IPS-18a (cell line): Measurements from ENCODE around the gene RREB1.
"Not testable (repeated sequence)": the region's sequence is repeated elsewhere in the genome, so short reads cannot be mapped to it uniquely, and the experiment has no call there.

Experiments used
- H3K27ac ChIP-seq: one replicate; pipeline ENCODE4 v1.5.1; 2013; ENCODE audit warnings: low read length
- H3K27me3 ChIP-seq: one replicate; pipeline ENCODE4 v1.6.1; 2013; ENCODE audit warnings: mild to moderate bottlenecking, low read length; ENCODE audit not compliant: control insufficient read depth, insufficient read depth
- H3K36me3 ChIP-seq: one replicate; pipeline ENCODE4 v1.6.1; 2013; ENCODE audit warnings: low read depth, low read length; ENCODE audit not compliant: control insufficient read depth
- H3K4me1 ChIP-seq: one replicate; pipeline ENCODE4 v1.6.1; 2013; ENCODE audit warnings: low read depth, low read length; ENCODE audit not compliant: control insufficient read depth
- H3K4me3 ChIP-seq: one replicate; pipeline ENCODE4 v1.5.1; 2013; ENCODE audit warnings: low read length
- H3K9ac ChIP-seq: one replicate; pipeline ENCODE4 v1.6.1; 2013; ENCODE audit warnings: mild to moderate bottlenecking, low read length, moderate library complexity
- H3K9me3 ChIP-seq: one replicate; pipeline ENCODE4 v1.6.1; 2013; ENCODE audit warnings: low read depth, low read length; ENCODE audit not compliant: control insufficient read depth

The RREB1 gene

GRCh38 chr6:7268816-7269555, 161.2 kb downstream of the RREB1 start:
- no peaks in the 10 kb centered on the region for H3K4me1 ChIP-seq
- H3K9me3 ChIP-seq = no peaks in the 10 kb centered on the region
- no peaks in the 10 kb centered on the region for H3K27me3 ChIP-seq
- H3K4me3 ChIP-seq = no peak overlapping the region
- no peak overlapping the region for H3K27ac ChIP-seq
- H3K36me3 ChIP-seq = no peaks in the 10 kb centered on the region
- H3K9ac ChIP-seq = no peak overlapping the region

DNA sequence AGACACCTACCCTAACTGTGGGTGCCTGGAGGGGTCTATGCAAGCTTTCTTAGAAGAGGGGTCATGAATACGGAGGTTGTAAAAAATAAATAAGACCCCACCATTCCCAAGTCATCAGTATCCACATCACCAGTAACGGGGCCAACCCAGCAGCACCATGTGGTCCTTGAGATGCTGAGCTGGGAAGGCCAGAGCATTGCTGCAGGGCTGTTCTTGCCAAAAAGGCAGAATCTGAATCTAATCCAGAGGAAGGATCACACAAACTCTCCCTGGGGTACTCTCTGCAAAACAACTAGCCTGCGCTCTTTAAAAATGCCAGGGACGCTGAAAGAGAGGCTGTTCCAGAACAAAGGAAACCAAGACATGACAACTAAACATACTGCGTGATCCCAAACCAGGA, 162.1 kb downstream of the RREB1 start:
- Histone ChIP-seq H3K4me1 (no peaks in the 10 kb centered on the region), H3K4me3 (no peak overlapping the region)

GRCh38 chr6:7270320-7271204, 162.8 kb downstream of the RREB1 start:
- H3K9ac ChIP-seq = no peak overlapping the region
- no peaks in the 10 kb centered on the region for H3K4me1 ChIP-seq
- no peak overlapping the region for H3K4me3 ChIP-seq
- no peaks in the 10 kb centered on the region for H3K27me3 ChIP-seq
- no peaks in the 10 kb centered on the region for H3K36me3 ChIP-seq
- H3K27ac ChIP-seq = no peak overlapping the region
- H3K9me3 ChIP-seq = no peaks in the 10 kb centered on the region

More for the DNA sequence above, 162.1 kb downstream of the RREB1 start:
- Histone ChIP-seq H3K9me3 (no peaks in the 10 kb centered on the region), H3K27me3 (no peaks in the 10 kb centered on the region), H3K36me3 (no peaks in the 10 kb centered on the region), H3K27ac (no peak overlapping the region), H3K9ac (no peak overlapping the region)

GRCh38 chr6:7271205-7271534, 163.4 kb downstream of the RREB1 start:
- Histone ChIP-seq H3K36me3 (no peaks in the 10 kb centered on the region), H3K9ac (no peak overlapping the region), H3K4me3 (no peak overlapping the region), H3K9me3 (no peaks in the 10 kb centered on the region), H3K4me1 (no peaks in the 10 kb centered on the region), H3K27ac (no peak overlapping the region), H3K27me3 (no peaks in the 10 kb centered on the region)

DNA sequence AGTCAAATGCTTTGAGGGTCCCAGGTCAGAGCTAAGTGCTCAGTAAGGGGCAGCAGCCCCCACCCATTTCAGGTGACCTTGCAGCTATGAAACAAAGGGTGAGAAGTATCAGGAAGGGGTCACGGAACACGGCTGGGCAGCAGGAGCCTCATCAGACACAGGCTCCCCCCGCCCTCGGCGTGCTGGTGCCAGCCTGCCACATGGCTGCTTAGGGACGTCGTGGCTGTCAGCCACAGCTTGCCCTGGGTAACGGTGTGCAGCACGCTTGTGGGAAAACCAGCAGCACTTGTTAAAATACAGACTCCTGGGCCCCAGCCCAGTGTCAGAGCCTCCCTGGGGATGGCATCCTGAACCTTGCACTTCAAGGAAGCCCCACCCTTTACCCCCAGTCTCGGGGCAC, 165.9 kb downstream of the RREB1 start:
- Histone ChIP-seq H3K9ac (no peak overlapping the region), H3K9me3 (no peaks in the 10 kb centered on the region), H3K4me3 (no peak overlapping the region), H3K36me3 (no peaks in the 10 kb centered on the region), H3K27ac (no peak overlapping the region), H3K27me3 (no peaks in the 10 kb centered on the region), H3K4me1 (no peaks in the 10 kb centered on the region)

- not testable (repeated sequence) for H3K36me3 ChIP-seq, H3K9ac ChIP-seq, H3K9me3 ChIP-seq, H3K4me1 ChIP-seq, H3K27ac ChIP-seq, H3K4me3 ChIP-seq, H3K27me3 ChIP-seq
Observed at GRCh38 chr6:7274525-7274924, 166.8 kb downstream of the RREB1 start.

DNA sequence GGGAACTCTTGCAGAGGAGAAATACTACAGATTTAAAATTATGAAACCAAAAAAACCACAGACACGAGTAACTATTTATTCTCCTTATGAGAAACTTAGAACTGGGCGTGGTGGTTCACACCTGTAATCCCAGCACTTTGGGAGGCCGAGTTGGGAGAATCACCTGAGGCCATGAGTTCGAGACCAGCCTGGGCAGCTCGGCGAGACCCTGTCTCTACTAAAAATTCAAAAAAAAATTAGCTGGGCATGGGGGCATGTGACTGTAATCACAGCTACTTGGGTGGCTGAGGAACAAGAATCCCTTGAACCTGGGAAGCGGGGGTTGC, 168.4 kb downstream of the RREB1 start:
- H3K9me3 ChIP-seq = no peaks in the 10 kb centered on the region
- no peaks in the 10 kb centered on the region for H3K36me3 ChIP-seq
- H3K9ac ChIP-seq = no peak overlapping the region
- H3K4me1 ChIP-seq = no peaks in the 10 kb centered on the region
- no peak overlapping the region for H3K27ac ChIP-seq
- H3K27me3 ChIP-seq = no peaks in the 10 kb centered on the region
- H3K4me3 ChIP-seq = no peak overlapping the region

GRCh38 chr6:7282097-7282906, 174.5 kb downstream of the RREB1 start:
- Histone ChIP-seq H3K4me3 (no peak overlapping the region), H3K27ac (no peak overlapping the region), H3K9me3 (no peaks in the 10 kb centered on the region), H3K4me1 (no peaks in the 10 kb centered on the region), H3K9ac (no peak overlapping the region), H3K36me3 (peaks cover 13% of the 10 kb centered on the region), H3K27me3 (no peaks in the 10 kb centered on the region)

DNA sequence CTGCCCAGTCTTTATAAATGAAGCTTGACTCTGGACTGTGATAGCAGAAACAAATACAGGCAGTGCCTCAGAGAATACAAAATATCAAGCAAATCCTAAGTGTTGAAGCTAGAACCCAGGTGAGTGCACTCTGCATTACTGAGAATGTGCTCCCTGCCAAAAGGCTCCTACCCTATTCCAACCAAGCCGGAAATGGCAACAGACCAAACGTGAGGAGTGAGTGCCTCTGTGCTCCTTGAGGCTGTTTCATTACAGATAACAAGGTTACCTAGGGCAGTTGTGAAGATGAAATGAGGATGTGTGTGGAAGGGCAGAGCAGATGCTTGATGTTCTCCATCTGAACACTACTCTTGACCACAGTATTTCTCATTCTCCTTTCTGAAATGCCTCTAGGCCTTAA, 175.9 kb downstream of the RREB1 start:
- H3K36me3 ChIP-seq = peaks cover 23% of the 10 kb centered on the region
- no peaks in the 10 kb centered on the region for H3K4me1 ChIP-seq
- H3K9me3 ChIP-seq = no peaks in the 10 kb centered on the region
- H3K9ac ChIP-seq = no peak overlapping the region
- H3K27me3 ChIP-seq = no peaks in the 10 kb centered on the region
- no peak overlapping the region for H3K27ac ChIP-seq
- no peak overlapping the region for H3K4me3 ChIP-seq

DNA sequence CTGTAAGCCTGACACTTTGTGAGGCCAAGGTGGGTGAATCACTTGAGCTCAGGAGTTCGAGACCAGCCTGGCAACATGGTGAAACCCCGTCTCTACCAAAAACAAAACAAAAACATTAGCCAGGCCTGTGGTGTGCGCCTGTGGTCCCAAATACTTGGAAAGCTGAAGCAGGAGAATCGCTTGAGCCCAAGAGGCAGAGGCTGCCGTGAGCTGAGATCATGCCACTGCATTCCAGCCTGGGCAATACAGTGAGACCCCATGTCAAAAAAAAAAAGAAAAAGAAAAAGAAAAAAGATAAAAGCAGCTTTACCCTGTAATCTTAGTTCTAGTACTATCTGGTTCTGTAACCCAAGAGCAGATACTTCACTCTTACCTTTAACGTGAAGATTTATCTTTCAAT, 177.7 kb downstream of the RREB1 start:
- Histone ChIP-seq H3K36me3 (peaks cover 41% of the 10 kb centered on the region), H3K9me3 (no peaks in the 10 kb centered on the region), H3K9ac (no peak overlapping the region), H3K27me3 (no peaks in the 10 kb centered on the region), H3K27ac (no peak overlapping the region), H3K4me1 (no peaks in the 10 kb centered on the region), H3K4me3 (no peak overlapping the region)

DNA sequence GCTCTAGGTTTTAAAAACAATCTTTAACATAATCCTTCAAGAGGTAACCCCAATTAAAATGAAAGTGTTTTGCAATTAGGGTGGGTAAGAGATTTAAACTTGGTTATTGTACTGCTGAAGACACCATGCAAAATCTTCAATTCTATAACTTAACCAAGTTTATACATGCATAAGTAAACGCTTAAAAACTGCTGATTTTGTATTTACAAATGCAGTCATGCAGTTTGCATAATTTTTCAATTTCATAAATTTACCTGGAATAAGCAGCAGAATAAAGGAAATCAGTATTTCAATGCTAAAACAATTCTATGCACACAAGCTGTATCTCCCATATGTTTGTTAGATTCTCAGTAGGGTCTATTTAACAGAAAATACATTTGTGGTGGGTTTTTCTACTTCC, 182.3 kb downstream of the RREB1 start:
- Histone ChIP-seq H3K4me1 (no peaks in the 10 kb centered on the region), H3K9me3 (no peaks in the 10 kb centered on the region), H3K36me3 (peaks cover 60% of the 10 kb centered on the region)

More for the DNA sequence above, 182.3 kb downstream of the RREB1 start:
- no peaks in the 10 kb centered on the region for H3K27me3 ChIP-seq
- H3K4me3 ChIP-seq = no peak overlapping the region
- no peak overlapping the region for H3K9ac ChIP-seq
- H3K27ac ChIP-seq = no peak overlapping the region
